MM.1S (cell line): ENCODE results near the gene PTPRK.

ENCODE experiments used
- CTCF ChIP-seq: fragments of 300-600 bp; sonication (generic); IDR thresholded peaks from 2 replicates; pipeline ENCODE4 v1.5.1; 2016; ENCODE audit warnings: antibody characterized with exemption, low read length, mixed read lengths
- EZH2 ChIP-seq: fragments of 300-600 bp; sonication (generic); optimal IDR thresholded peaks from 2 replicates; pipeline ENCODE3; 2017; ENCODE audit warnings: low read depth, mild to moderate bottlenecking, antibody characterized with exemption, low read length, mixed read lengths
- EZH2phosphoT487 ChIP-seq: fragments of 300-600 bp; sonication (generic); IDR thresholded peaks from 2 replicates; pipeline ENCODE4 v1.6.1; 2018; ENCODE audit warnings: antibody characterized with exemption, low read length

- no peak for TF ChIP-seq CTCF
- no peak for TF ChIP-seq EZH2
- TF ChIP-seq EZH2phosphoT487, result no peak
Observed at GRCh38 chr6:128498234-128498633, 22.2 kb downstream of the PTPRK start.
